Neural crest cell (in vitro differentiated cells): ENCODE data around the gene DACT1. TPM values are rescaled to one million over a fixed set of nuclear protein-coding genes. Genes with fewer than 3 reads are reported as not detected.

Source experiments
- DNase-seq: peaks from one replicate; pipeline ENCODE4 v3.0.0; 2021; ENCODE audit warnings: low read depth, mixed read lengths, low spot score
- H3K27ac Mint-ChIP-seq: one replicate; pipeline ENCODE4 v1.8.0; 2021; ENCODE audit warnings: mild to moderate bottlenecking, mixed read lengths; ENCODE audit not compliant: unreplicated experiment
- H3K27me3 Mint-ChIP-seq: 2 replicates; pipeline ENCODE4 v1.8.0; 2021; ENCODE audit warnings: low read depth, mild to moderate bottlenecking, mixed read lengths
- H3K36me3 Mint-ChIP-seq: 2 replicates; pipeline ENCODE4 v1.8.0; 2021; ENCODE audit warnings: low read depth, mild to moderate bottlenecking, mixed read lengths
- H3K4me1 Mint-ChIP-seq: 2 replicates; pipeline ENCODE4 v1.8.0; 2021; ENCODE audit warnings: mixed read lengths
- H3K4me3 Mint-ChIP-seq: one replicate; pipeline ENCODE4 v1.8.0; 2021; ENCODE audit warnings: mild to moderate bottlenecking, mixed read lengths
- H3K9me3 Mint-ChIP-seq: 2 replicates; pipeline ENCODE4 v1.8.0; 2021; ENCODE audit warnings: mixed read lengths
- CTCF ChIP-seq: fragments of 200-600 bp; sonication (generic); conservative IDR thresholded peaks from 2 replicates; pipeline ENCODE4 v1.5.0; 2021; ENCODE audit warnings: antibody characterized with exemption, mild to moderate bottlenecking
- total RNA-seq: library from RNA; stranded (reverse); gene quantifications from 2 replicates; pipeline ENCODE4 v1.2.1, GENCODE V29; 2021

The DACT1 gene
- total RNA-seq, 1 donor from 2014 or later, result 5.2 TPM

GRCh38 chr14:58656671-58657411 lies 19.1 kb downstream of the DACT1 start:
- H3K27ac Mint-ChIP-seq, result no peak overlapping the region
- no peak for DNase-seq
- no peak for TF ChIP-seq CTCF
- H3K4me1 Mint-ChIP-seq, result no peaks in the 10 kb centered on the region
- no peaks in the 10 kb centered on the region for H3K9me3 Mint-ChIP-seq
- no peak overlapping the region for H3K4me3 Mint-ChIP-seq
- no peaks in the 10 kb centered on the region for H3K27me3 Mint-ChIP-seq
- H3K36me3 Mint-ChIP-seq, result no peaks in the 10 kb centered on the region

GRCh38 chr14:58659061-58659460 lies 21.3 kb downstream of the DACT1 start:
- DNase-seq, result no peak
- Mint-ChIP-seq H3K36me3 (no peaks in the 10 kb centered on the region), H3K4me1 (peaks cover 11% of the 10 kb centered on the region), H3K27ac (no peak overlapping the region), H3K4me3 (no peak overlapping the region), H3K27me3 (no peaks in the 10 kb centered on the region), H3K9me3 (no peaks in the 10 kb centered on the region)
- TF ChIP-seq CTCF, result no peak

DNA sequence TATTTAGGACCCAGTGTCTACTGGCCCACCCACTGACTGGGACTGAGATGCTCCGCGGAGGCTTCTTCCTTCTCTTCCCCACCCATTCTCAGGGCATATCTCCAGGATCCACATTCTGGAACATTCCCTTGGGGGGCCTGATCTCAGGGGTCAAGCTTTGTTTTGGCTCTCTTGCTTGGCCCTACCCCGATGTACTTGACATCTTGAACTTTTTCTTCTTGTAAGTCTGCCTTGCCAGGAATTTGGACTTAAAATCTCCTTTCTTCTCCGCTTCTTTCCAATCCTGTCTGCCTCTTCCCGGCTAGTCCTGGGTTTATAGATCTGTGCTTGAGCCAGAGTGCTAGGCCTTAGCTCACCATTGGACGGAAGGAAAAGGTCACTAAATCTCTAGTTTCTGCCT lies 22.1 kb downstream of the DACT1 start:
- no peak for DNase-seq
- H3K9me3 Mint-ChIP-seq, result no peaks in the 10 kb centered on the region

GRCh38 chr14:58660407-58660806 lies 22.6 kb downstream of the DACT1 start:
- no peak for TF ChIP-seq CTCF
- Mint-ChIP-seq H3K4me1 (peaks cover 11% of the 10 kb centered on the region), H3K4me3 (no peak overlapping the region), H3K27me3 (no peaks in the 10 kb centered on the region), H3K9me3 (no peaks in the 10 kb centered on the region), H3K27ac (no peak overlapping the region), H3K36me3 (no peaks in the 10 kb centered on the region)
- DNase-seq, result no peak

More for the DNA sequence above, 22.1 kb downstream of the DACT1 start:
- no peak overlapping the region for H3K4me3 Mint-ChIP-seq
- no peak for TF ChIP-seq CTCF
- no peak overlapping the region for H3K27ac Mint-ChIP-seq
- H3K4me1 Mint-ChIP-seq, result peaks cover 11% of the 10 kb centered on the region
- no peaks in the 10 kb centered on the region for H3K27me3 Mint-ChIP-seq
- no peaks in the 10 kb centered on the region for H3K36me3 Mint-ChIP-seq

DNA sequence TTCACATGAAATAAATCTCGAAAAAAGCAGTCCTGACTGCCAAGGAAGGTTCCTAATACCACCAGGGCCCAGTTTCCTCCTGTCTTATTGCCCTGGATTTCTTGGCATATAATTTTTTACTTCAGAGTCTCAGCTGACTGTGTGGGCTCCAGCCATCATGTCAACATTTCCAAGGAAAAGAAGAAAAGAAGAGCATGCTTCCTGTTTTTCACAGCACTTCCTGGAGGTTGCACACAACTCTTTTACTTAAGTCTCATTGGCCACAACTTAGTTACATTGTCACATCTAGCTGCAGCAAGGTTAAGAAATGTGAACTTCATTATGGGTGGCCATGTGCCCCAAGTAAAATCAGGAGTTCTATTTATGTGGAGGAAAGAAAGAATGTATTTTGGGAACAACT lies 24.3 kb downstream of the DACT1 start:
- no peaks in the 10 kb centered on the region for H3K27me3 Mint-ChIP-seq
- no peaks in the 10 kb centered on the region for H3K9me3 Mint-ChIP-seq
- H3K4me3 Mint-ChIP-seq, result no peak overlapping the region
- H3K36me3 Mint-ChIP-seq, result no peaks in the 10 kb centered on the region
- DNase-seq, result no peak
- H3K4me1 Mint-ChIP-seq, result peaks cover 11% of the 10 kb centered on the region
- TF ChIP-seq CTCF, result no peak
- no peak overlapping the region for H3K27ac Mint-ChIP-seq
